ENCODE measurements around the gene HK1. TPM values are rescaled to one million over a fixed set of nuclear protein-coding genes. Genes with fewer than 3 reads are reported as not detected.

The HK1 gene
- total RNA-seq, 1 experiment from 2014 or later = 102 TPM

- DNase-seq (ENCODE audit: low read depth) = no peak
Observed at GRCh38 chr10:69418052-69418752, 139.9 kb downstream of the HK1 start.

GRCh38 chr10:69419096-69419743, 140.9 kb downstream of the HK1 start:
- no peak for DNase-seq (ENCODE audit: low read depth)
- in situ Hi-C loops (cut with HindIII; ENCODE audit: low pct_unique_long_range_greater_than_20kb, low sequenced_read_pairs) = no loop called here

More at GRCh38 chr10:69418052-69418752, 139.9 kb downstream of the HK1 start:
- in situ Hi-C loops (cut with HindIII; ENCODE audit: low pct_unique_long_range_greater_than_20kb, low sequenced_read_pairs) = no loop called here

GRCh38 chr10:69419744-69420126, 141.4 kb downstream of the HK1 start:
- DNase-seq (ENCODE audit: low read depth) = no peak
- in situ Hi-C loops (cut with HindIII; ENCODE audit: low pct_unique_long_range_greater_than_20kb, low sequenced_read_pairs) = no loop called here

- DNase-seq (ENCODE audit: low read depth) = no peak
- in situ Hi-C loops (cut with HindIII; ENCODE audit: low pct_unique_long_range_greater_than_20kb, low sequenced_read_pairs) = no loop called here
Observed at GRCh38 chr10:69421611-69422308, 143.5 kb downstream of the HK1 start.

- DNase-seq (ENCODE audit: low read depth) = no peak
- in situ Hi-C loops (cut with HindIII; ENCODE audit: low pct_unique_long_range_greater_than_20kb, low sequenced_read_pairs) = no loop called here
Observed at GRCh38 chr10:69422676-69423075, 144.4 kb downstream of the HK1 start.

GRCh38 chr10:69425041-69425440, 146.7 kb downstream of the HK1 start:
- in situ Hi-C loops (cut with HindIII; ENCODE audit: low pct_unique_long_range_greater_than_20kb, low sequenced_read_pairs) = no loop called here
- DNase-seq (ENCODE audit: low read depth) = no peak

GRCh38 chr10:69425511-69426298, 147.4 kb downstream of the HK1 start:
- in situ Hi-C loops (cut with HindIII; ENCODE audit: low pct_unique_long_range_greater_than_20kb, low sequenced_read_pairs) = no loop called here
- no peak for DNase-seq (ENCODE audit: low read depth)

GRCh38 chr10:69426376-69426727, 148.1 kb downstream of the HK1 start:
- DNase-seq (ENCODE audit: low read depth) = no peak
- in situ Hi-C loops (cut with HindIII; ENCODE audit: low pct_unique_long_range_greater_than_20kb, low sequenced_read_pairs) = no loop called here

- no peak for DNase-seq (ENCODE audit: low read depth)
- in situ Hi-C loops (cut with HindIII; ENCODE audit: low pct_unique_long_range_greater_than_20kb, low sequenced_read_pairs) = no loop called here
Observed at GRCh38 chr10:69428165-69428564, 149.9 kb downstream of the HK1 start.

GRCh38 chr10:69434169-69434568, 155.9 kb downstream of the HK1 start:
- in situ Hi-C loops (cut with HindIII; ENCODE audit: low pct_unique_long_range_greater_than_20kb, low sequenced_read_pairs) = no loop called here
- DNase-seq (ENCODE audit: low read depth) = no peak

- in situ Hi-C loops (cut with HindIII; ENCODE audit: low pct_unique_long_range_greater_than_20kb, low sequenced_read_pairs) = no loop called here
- DNase-seq (ENCODE audit: low read depth) = no peak
Observed at GRCh38 chr10:69434926-69435325, 156.6 kb downstream of the HK1 start.

- DNase-seq (ENCODE audit: low read depth) = no peak
- in situ Hi-C loops (cut with HindIII; ENCODE audit: low pct_unique_long_range_greater_than_20kb, low sequenced_read_pairs) = no loop called here
Observed at GRCh38 chr10:69435966-69436520, 157.7 kb downstream of the HK1 start.

GRCh38 chr10:69437321-69438259, 159.3 kb downstream of the HK1 start:
- no peak for DNase-seq (ENCODE audit: low read depth)
- in situ Hi-C loops (cut with HindIII; ENCODE audit: low pct_unique_long_range_greater_than_20kb, low sequenced_read_pairs) = no loop called here

GRCh38 chr10:69438536-69439349, 160.4 kb downstream of the HK1 start:
- in situ Hi-C loops (cut with HindIII; ENCODE audit: low pct_unique_long_range_greater_than_20kb, low sequenced_read_pairs) = no loop called here
- peak; percentile 81 for DNase-seq (ENCODE audit: low read depth)

- in situ Hi-C loops (cut with HindIII; ENCODE audit: low pct_unique_long_range_greater_than_20kb, low sequenced_read_pairs) = no loop called here
- DNase-seq (ENCODE audit: low read depth) = peak; percentile 62
Observed at GRCh38 chr10:69439350-69439739, 161.0 kb downstream of the HK1 start.

- in situ Hi-C loops (cut with HindIII; ENCODE audit: low pct_unique_long_range_greater_than_20kb, low sequenced_read_pairs) = no loop called here
- peak; percentile 54 for DNase-seq (ENCODE audit: low read depth)
Observed at GRCh38 chr10:69439813-69440506, 161.7 kb downstream of the HK1 start.

Measured in Caki2 (cell line).